ENCODE measurements around the gene MGARP. TPM values are rescaled to one million over a fixed set of nuclear protein-coding genes. Genes with fewer than 3 reads are reported as not detected.
"Not testable (repeated sequence)": the region's sequence is repeated elsewhere in the genome, so short reads cannot be mapped to it uniquely, and the experiment has no call there.

MGARP gene
- total RNA-seq, 1 donor from 2014 or later = 0.76 TPM

GRCh38 chr4:139317635-139318034 lies 37.6 kb upstream of the MGARP start:
- DNase-seq (ENCODE audit: low spot score in 2 of 2, unreplicated experiment in 2 of 2) = no peak
- Mint-ChIP-seq H3K36me3 (peaks cover 24% of the 10 kb centered on the region), H3K27ac (no peak overlapping the region), H3K9me3 (peaks cover 25% of the 10 kb centered on the region), H3K27me3 (ENCODE audit: low read depth) (no peaks in the 10 kb centered on the region), H3K4me1 (peaks cover 13% of the 10 kb centered on the region), H3K4me3 (no peak overlapping the region)
- no peak for TF ChIP-seq CTCF (IDR thresholded peaks at IDR 0.05; ENCODE audit: unreplicated experiment)

GRCh38 chr4:139316733-139317132 lies 36.7 kb upstream of the MGARP start:
- no peak for TF ChIP-seq CTCF (IDR thresholded peaks at IDR 0.05; ENCODE audit: unreplicated experiment)
- no peak for DNase-seq (ENCODE audit: low spot score in 2 of 2, unreplicated experiment in 2 of 2)
- peaks cover 19% of the 10 kb centered on the region for H3K36me3 Mint-ChIP-seq
- peaks cover 17% of the 10 kb centered on the region for H3K9me3 Mint-ChIP-seq
- no peak overlapping the region for H3K27ac Mint-ChIP-seq
- peaks cover 15% of the 10 kb centered on the region for H3K4me1 Mint-ChIP-seq
- no peak overlapping the region for H3K4me3 Mint-ChIP-seq
- no peaks in the 10 kb centered on the region for H3K27me3 Mint-ChIP-seq (ENCODE audit: low read depth)

GRCh38 chr4:139315221-139315675 lies 35.2 kb upstream of the MGARP start:
- Mint-ChIP-seq H3K4me1 (peaks cover 15% of the 10 kb centered on the region), H3K4me3 (no peak overlapping the region), H3K27me3 (ENCODE audit: low read depth) (no peaks in the 10 kb centered on the region), H3K9me3 (peaks cover 16% of the 10 kb centered on the region), H3K36me3 (peaks cover 16% of the 10 kb centered on the region), H3K27ac (no peak overlapping the region)
- DNase-seq (ENCODE audit: low spot score in 2 of 2, unreplicated experiment in 2 of 2) = no peak
- no peak for TF ChIP-seq CTCF (IDR thresholded peaks at IDR 0.05; ENCODE audit: unreplicated experiment)

GRCh38 chr4:139314047-139314800 lies 34.2 kb upstream of the MGARP start:
- no peak for DNase-seq (ENCODE audit: low spot score in 2 of 2, unreplicated experiment in 2 of 2)
- H3K9me3 Mint-ChIP-seq = peaks cover 10% of the 10 kb centered on the region
- no peaks in the 10 kb centered on the region for H3K27me3 Mint-ChIP-seq (ENCODE audit: low read depth)
- peaks cover 9% of the 10 kb centered on the region for H3K4me1 Mint-ChIP-seq
- H3K27ac Mint-ChIP-seq = no peak overlapping the region
- H3K36me3 Mint-ChIP-seq = peaks cover 12% of the 10 kb centered on the region
- H3K4me3 Mint-ChIP-seq = no peak overlapping the region
- TF ChIP-seq CTCF (IDR thresholded peaks at IDR 0.05; ENCODE audit: unreplicated experiment) = no peak

GRCh38 chr4:139313414-139313813 lies 33.4 kb upstream of the MGARP start:
- H3K27me3 Mint-ChIP-seq (ENCODE audit: low read depth); H3K4me3 Mint-ChIP-seq; DNase-seq (ENCODE audit: low spot score in 2 of 2, unreplicated experiment in 2 of 2); H3K4me1 Mint-ChIP-seq: not testable (repeated sequence)
- Mint-ChIP-seq H3K27ac (peak overlapping the region; percentile 61), H3K36me3 (peaks cover 12% of the 10 kb centered on the region), H3K9me3 (peaks cover 10% of the 10 kb centered on the region)

- TF ChIP-seq CTCF (IDR thresholded peaks at IDR 0.05; ENCODE audit: unreplicated experiment) = no peak
- Mint-ChIP-seq H3K9me3 (peaks cover 10% of the 10 kb centered on the region), H3K36me3 (peaks cover 12% of the 10 kb centered on the region), H3K4me1 (peaks cover 9% of the 10 kb centered on the region), H3K4me3 (no peak overlapping the region), H3K27ac (peak overlapping the region; percentile 61), H3K27me3 (ENCODE audit: low read depth) (no peaks in the 10 kb centered on the region)
- no peak for DNase-seq (ENCODE audit: low spot score in 2 of 2, unreplicated experiment in 2 of 2)
Observed at GRCh38 chr4:139312552-139313332, 32.7 kb upstream of the MGARP start.
